ENCODE results near the gene TMCC2. TPM values are rescaled to one million over a fixed set of nuclear protein-coding genes. Genes with fewer than 3 reads are reported as not detected.

TMCC2 gene
- total RNA-seq, 1 experiment from 2014 or later: 3.1 TPM

DNA sequence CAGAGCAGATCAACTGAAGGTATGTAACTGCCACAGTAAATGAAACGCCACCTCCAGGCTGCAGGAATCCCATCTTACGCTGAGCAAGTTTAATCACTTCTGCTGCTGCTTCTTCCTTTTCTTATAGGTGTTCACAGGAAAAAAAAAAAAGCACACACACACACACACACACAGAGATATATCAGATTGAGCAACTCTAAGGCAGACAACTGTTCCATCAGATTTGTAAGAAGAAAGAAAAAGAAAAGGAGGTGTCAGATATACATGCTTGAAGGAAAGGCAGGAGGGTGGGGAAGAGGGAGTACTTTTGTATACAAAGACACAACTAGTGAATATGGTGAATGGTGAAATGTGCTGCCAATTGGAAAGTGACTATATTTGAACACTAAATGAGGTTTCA is 44.8 kb upstream of the TMCC2 start:
- ATAC-seq: no peak
- no peak for DNase-seq (ENCODE audit: low read depth, low spot score)
- intact Hi-C loops (cut with micrococcal nuclease; ENCODE audit: unreplicated experiment): no loop called here
- ChIA-PET CTCF (no interaction called here), POLR2A (no interaction called here)
- H3K4me1 ChIP-seq (ENCODE audit: control insufficient read depth, insufficient read depth, low read length): no peaks in the 10 kb centered on the region
- H3K36me3 ChIP-seq (ENCODE audit: control insufficient read depth, insufficient read depth, low read length): no peaks in the 10 kb centered on the region
- H3K27ac ChIP-seq (ENCODE audit: low read length): no peak overlapping the region
- BruUV-seq (replicated peaks): no TSS peak
- in situ Hi-C loops (cut with HindIII; ENCODE audit: low pct_unique_long_range_greater_than_20kb, low sequenced_read_pairs): no loop called here
- no peaks in the 10 kb centered on the region for H3K9me3 ChIP-seq (ENCODE audit: control insufficient read depth, insufficient read depth, low read depth, low read length)
- TF ChIP-seq, protein P1, sequence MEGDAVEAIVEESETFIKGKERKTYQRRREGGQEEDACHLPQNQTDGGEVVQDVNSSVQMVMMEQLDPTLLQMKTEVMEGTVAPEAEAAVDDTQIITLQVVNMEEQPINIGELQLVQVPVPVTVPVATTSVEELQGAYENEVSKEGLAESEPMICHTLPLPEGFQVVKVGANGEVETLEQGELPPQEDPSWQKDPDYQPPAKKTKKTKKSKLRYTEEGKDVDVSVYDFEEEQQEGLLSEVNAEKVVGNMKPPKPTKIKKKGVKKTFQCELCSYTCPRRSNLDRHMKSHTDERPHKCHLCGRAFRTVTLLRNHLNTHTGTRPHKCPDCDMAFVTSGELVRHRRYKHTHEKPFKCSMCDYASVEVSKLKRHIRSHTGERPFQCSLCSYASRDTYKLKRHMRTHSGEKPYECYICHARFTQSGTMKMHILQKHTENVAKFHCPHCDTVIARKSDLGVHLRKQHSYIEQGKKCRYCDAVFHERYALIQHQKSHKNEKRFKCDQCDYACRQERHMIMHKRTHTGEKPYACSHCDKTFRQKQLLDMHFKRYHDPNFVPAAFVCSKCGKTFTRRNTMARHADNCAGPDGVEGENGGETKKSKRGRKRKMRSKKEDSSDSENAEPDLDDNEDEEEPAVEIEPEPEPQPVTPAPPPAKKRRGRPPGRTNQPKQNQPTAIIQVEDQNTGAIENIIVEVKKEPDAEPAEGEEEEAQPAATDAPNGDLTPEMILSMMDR (IDR thresholded peaks at IDR 0.05): no peak
- TF ChIP-seq SIN3A (IDR thresholded peaks at IDR 0.05; ENCODE audit: borderline replicate concordance, insufficient read depth, low read depth, low read length) (no peak), TCF7L2 (IDR thresholded peaks at IDR 0.05; ENCODE audit: low read depth, low read length) (no peak), POLR2AphosphoS5 (IDR thresholded peaks at IDR 0.05; ENCODE audit: low read depth, low read length) (no peak)
- TF ChIP-seq, protein P2, sequence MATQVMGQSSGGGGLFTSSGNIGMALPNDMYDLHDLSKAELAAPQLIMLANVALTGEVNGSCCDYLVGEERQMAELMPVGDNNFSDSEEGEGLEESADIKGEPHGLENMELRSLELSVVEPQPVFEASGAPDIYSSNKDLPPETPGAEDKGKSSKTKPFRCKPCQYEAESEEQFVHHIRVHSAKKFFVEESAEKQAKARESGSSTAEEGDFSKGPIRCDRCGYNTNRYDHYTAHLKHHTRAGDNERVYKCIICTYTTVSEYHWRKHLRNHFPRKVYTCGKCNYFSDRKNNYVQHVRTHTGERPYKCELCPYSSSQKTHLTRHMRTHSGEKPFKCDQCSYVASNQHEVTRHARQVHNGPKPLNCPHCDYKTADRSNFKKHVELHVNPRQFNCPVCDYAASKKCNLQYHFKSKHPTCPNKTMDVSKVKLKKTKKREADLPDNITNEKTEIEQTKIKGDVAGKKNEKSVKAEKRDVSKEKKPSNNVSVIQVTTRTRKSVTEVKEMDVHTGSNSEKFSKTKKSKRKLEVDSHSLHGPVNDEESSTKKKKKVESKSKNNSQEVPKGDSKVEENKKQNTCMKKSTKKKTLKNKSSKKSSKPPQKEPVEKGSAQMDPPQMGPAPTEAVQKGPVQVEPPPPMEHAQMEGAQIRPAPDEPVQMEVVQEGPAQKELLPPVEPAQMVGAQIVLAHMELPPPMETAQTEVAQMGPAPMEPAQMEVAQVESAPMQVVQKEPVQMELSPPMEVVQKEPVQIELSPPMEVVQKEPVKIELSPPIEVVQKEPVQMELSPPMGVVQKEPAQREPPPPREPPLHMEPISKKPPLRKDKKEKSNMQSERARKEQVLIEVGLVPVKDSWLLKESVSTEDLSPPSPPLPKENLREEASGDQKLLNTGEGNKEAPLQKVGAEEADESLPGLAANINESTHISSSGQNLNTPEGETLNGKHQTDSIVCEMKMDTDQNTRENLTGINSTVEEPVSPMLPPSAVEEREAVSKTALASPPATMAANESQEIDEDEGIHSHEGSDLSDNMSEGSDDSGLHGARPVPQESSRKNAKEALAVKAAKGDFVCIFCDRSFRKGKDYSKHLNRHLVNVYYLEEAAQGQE (IDR thresholded peaks at IDR 0.05; ENCODE audit: insufficient read depth in 1 of 2, low read depth in 2 of 2, low read length in 1 of 2): no peak
- no peaks in the 10 kb centered on the region for H3K27me3 ChIP-seq (ENCODE audit: control insufficient read depth, insufficient read depth, low read length)
- H3K4me3 ChIP-seq (ENCODE audit: low read depth in 2 of 2, low read length in 2 of 2): no peak overlapping the region

DNA sequence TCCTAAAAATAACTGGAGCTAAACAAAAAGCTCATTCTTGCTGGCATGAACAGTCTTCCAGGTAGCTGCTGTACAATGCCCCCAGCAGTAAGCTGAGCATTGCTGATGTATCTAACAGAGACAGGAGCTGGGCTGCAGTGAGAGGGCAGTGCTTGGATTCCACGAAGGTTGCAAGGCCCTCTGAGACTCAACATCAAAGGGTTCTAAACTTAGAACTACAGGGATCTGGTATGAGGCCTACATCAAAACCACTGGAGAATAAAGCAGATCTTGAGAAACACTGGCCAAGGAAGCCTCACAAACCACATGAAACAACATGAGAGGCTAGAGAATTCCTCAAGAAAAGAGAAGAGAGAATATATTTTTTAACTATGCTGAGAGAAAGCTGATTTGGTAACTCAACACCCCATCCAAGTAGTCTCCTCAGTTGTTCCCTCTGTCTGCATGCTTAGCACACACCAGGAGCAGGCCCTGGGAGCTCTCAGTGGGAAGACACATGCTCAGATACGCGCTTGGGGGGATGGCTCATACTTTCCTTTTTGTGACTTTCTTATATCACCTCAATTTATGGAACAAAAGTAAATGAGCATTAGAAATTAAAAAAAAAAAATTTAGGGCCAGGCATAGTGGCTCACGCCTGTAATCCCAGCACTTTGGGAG is 43.9 kb upstream of the TMCC2 start:
- DNase-seq (ENCODE audit: low read depth, low spot score): no peak
- Histone ChIP-seq H3K27me3 (ENCODE audit: control insufficient read depth, insufficient read depth, low read length) (no peaks in the 10 kb centered on the region), H3K9me3 (ENCODE audit: control insufficient read depth, insufficient read depth, low read depth, low read length) (no peaks in the 10 kb centered on the region), H3K4me3 (ENCODE audit: low read depth in 2 of 2, low read length in 2 of 2) (no peak overlapping the region), H3K27ac (ENCODE audit: low read length) (no peak overlapping the region), H3K36me3 (ENCODE audit: control insufficient read depth, insufficient read depth, low read length) (no peaks in the 10 kb centered on the region), H3K4me1 (ENCODE audit: control insufficient read depth, insufficient read depth, low read length) (no peaks in the 10 kb centered on the region)
- intact Hi-C loops (cut with micrococcal nuclease; ENCODE audit: unreplicated experiment) (no loop called here), in situ Hi-C loops (cut with HindIII; ENCODE audit: low pct_unique_long_range_greater_than_20kb, low sequenced_read_pairs) (no loop called here)
- ChIA-PET POLR2A (no interaction called here), CTCF (interaction anchor here (0.6 to 0.7 kb wide), 2 partner anchors 11 to 169 kb away, joined by 3 to 4 read pairs; no protein-coding TSS in a partner anchor)
- no TSS peak for BruUV-seq (replicated peaks)
- no peak for TF ChIP-seq TCF7L2 (IDR thresholded peaks at IDR 0.05; ENCODE audit: low read depth, low read length)
- TF ChIP-seq POLR2AphosphoS5 (IDR thresholded peaks at IDR 0.05; ENCODE audit: low read depth, low read length): no peak
- TF ChIP-seq, protein P2 (IDR thresholded peaks at IDR 0.05; ENCODE audit: insufficient read depth in 1 of 2, low read depth in 2 of 2, low read length in 1 of 2): no peak
- TF ChIP-seq, protein P1 (IDR thresholded peaks at IDR 0.05): no peak
- TF ChIP-seq SIN3A (IDR thresholded peaks at IDR 0.05; ENCODE audit: borderline replicate concordance, insufficient read depth, low read depth, low read length): no peak
- ATAC-seq: no peak
